Suppressor macrophage (primary cell): ENCODE measurements around the gene OSGIN1.

Experiments used
- DNase-seq, 4 experiments: peaks; one replicate each; pipeline ENCODE4 v3.0.0-alpha.2; 2020 to 2022

OSGIN1 gene

DNA sequence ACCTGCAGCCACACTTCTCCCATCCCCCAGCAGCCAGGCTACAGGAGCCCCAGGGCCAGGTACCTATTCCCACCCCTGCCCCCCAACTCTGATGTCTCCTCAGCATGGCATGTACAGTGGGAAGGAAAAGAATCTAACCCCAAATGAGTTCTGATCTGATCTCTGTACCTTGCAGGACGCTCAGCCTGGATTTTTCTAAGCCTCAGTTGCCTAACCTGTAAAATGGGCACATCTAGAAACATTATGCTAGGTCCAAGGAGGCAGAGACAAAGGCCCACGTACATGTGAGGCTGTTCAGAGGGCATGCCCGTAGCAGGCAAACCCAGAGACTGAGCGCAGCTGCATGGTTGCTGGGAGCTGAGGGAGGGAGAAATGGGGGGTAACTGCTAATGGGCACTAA, 54.5 kb downstream of the OSGIN1 start:
- no peak for DNase-seq

DNA sequence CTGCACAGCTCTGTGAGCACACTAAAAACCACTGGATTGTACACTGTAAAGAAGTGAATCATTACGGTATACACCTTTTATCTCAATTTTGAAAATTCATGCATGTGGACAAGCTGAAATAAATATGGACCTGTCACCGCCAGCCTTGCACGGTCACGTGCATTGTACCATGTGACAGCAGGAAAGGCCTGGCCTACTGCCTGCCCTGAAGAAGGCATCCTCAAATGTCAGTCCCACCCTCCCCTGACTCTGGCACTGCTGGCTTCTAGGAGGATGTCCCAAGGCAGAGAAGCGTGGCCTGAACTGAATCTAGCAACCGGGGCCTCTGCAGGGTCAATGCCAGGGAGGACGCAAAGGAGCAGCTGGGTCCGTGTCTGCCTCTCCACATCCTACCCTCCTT, 54.9 kb downstream of the OSGIN1 start:
- no peak for DNase-seq

DNA sequence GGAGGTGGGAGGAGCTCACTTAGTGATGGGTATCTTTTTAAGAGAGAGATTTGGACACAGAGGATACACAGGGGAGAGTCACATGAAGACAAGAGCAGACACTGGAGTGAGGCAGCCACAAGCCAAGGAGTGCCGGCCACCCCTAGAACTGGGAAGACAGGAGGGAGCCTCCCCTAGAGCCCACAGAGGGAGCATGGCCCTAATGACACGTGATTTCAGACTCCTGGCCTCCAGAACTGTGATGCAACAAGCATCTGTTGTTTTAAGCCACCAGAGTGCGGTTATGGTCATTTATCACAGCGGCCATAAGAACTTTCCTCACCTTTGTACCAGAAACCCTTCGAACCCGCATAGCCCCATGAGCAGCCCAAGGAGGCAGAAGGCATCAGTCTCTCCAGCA, 56.2 kb downstream of the OSGIN1 start:
- DNase-seq = no peak

GRCh38 chr16:84013787-84014569, 60.9 kb downstream of the OSGIN1 start:
- DNase-seq = peak; percentile 28 to 59 (median 50)

DNA sequence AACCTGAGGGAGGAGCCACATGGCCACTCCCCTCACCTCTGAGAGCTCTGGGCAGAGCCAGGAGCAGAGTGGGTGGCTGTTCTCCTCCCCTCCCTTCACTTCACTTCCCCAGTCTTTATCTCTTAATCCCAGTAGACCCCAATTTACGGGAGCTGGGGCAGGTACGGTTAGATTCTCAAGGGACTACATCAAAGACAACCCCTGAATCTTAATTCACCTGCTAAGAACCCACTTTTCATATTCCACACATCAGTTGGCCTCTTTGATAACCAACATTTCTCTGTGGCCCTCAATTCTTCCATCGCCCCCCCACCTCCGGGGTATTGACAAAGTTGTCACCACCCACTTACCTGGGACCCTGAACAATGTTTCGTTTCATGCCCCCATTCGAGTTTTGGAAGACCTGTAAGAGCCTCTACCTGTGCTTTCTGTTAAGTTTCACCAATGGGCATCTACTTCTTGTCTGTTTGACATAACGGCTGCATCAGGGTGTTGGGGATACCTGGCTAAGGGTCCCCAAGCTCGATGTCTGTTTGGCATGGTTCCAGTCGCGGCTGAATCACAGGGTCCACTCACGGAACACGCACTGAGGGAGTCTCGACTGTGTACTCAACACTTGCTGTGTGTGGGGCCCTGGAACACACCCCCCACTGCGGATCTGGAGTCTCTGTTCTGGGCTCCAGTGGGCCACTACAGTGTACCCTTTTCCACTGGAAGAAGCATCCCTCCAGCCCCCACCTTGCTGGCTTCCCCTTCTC, 61.7 kb downstream of the OSGIN1 start:
- DNase-seq = no peak

- DNase-seq = no peak
Measured at GRCh38 chr16:84015399-84015798, 62.4 kb downstream of the OSGIN1 start.
